Hippocampal formation (tissue), 2 donors: ENCODE measurements around the gene USH2A.

Source experiments
- DNase-seq, 2 donors: peaks; one replicate each; lab custom pipeline; 2025; lab: John Stamatoyannopoulos, UW

USH2A gene

DNA sequence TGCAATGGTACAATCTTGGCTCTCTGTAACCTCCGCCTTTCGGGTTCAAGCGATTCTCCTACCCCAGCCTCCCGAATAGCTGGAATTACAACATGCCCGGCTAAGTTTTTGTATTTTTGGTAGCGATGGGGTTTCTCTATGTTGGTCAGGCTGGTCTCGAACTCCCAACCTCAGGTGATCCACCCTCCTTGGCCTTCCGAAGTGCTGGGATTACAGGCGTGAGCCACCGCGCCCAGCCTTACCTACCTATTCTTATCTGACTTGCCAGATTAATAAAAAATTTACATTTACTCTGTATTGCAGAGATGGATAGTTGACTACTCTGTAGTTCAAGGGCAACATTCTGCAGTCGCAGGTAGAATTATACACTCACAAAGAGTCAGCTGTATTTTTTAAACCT, 496.6 kb downstream of the USH2A start:
- DNase-seq, result no peak

GRCh38 chr1:215923129-215923824, 500.0 kb downstream of the USH2A start:
- DNase-seq, result no peak

DNA sequence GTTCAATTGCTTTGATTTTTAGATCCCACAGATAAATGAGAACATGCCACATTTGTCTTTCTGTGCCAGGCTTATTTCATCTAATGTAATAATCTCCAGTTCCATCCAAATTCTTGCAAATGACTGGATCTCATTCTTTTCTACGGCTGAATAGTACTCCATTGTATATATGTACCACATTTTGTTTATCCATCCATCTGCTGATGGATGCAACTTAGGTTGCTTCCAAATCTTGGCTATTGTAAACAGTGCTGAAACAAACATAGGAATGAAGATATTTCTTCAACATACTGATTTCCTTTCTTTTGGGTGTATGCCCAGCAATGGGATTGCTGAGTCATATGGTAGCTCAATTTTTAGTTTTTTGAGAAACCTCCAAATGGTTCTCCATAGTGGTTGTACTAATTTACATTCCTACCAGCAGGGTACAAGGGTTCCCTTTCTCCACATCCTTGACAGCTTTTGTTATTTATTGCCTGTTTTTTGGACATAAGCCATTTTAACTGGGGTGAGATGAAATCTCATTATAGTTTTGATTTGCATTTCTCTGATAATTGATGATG, 511.8 kb downstream of the USH2A start:
- no peak for DNase-seq

DNA sequence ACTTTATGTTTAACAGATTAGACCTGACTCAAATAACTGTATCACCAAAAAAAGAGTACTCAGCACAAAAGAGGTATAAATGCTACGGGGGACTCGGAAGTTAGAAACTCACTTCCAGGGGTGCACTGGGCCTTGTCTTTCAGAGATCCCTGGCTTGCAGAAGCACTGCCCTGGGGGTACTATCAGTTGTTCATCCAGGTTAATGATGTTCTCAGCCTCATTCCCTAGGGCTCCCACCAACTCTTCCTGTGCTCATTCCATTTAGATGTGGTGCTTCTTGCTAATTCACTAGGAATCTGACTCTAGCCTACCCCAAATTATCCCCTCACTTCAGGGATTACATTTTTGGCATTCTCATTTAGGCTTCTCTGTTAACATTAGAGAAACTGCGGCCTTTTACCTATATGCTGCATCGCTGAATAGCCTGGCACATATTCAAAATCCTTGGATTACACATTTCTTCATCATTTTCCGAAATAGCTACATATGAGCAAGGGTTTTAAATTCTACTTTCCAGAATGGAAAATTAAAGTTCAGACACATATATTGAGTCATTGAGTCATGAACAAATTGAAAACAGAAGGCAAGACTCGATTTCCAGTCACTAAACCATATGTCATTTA, 517.6 kb downstream of the USH2A start:
- no peak for DNase-seq

GRCh38 chr1:215900684-215901083, 522.6 kb downstream of the USH2A start:
- no peak for DNase-seq

- DNase-seq, result no peak
Observed at GRCh38 chr1:215899901-215900300, 523.3 kb downstream of the USH2A start.

DNA sequence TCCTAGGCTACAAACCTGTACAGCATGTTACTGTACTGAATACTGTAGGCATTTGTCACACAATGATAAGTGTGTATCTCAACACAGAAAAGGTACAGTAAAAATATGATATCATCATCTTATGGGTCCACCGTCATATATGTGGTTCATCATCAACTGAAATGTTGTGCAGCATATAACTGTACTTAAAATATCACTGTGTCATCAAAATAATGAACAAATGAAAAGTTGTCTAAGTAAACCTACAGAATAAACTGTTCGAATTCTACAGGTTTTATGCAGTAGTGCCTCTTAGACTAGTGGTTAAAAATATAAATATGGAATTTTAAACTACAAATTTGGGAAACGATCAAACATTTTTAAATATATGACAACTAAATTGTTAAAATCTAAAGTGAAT, 527.4 kb downstream of the USH2A start:
- no peak for DNase-seq

- no peak for DNase-seq
Observed at GRCh38 chr1:215895276-215895675, 528.0 kb downstream of the USH2A start.

DNA sequence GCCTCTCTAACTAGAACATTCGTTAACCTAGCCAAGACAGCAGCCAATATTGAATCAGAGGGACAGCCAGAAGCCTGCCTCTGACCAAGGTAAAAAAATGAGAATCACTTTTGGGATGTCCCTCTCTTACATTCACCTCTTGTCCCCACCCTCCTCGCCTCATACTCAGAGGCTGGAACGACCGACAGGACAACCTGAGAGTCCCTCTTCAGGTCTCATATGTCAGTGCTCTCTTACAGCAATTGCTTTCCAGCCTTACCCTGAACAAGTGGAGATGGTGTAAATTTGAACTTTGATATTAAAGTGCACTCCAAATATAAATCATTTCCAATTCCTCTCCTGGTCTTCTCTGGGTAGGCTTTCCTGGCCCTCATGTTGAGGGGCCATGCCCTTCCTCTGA, 528.6 kb downstream of the USH2A start:
- DNase-seq, result no peak

GRCh38 chr1:215891266-215892057, 531.8 kb downstream of the USH2A start:
- no peak for DNase-seq

DNA sequence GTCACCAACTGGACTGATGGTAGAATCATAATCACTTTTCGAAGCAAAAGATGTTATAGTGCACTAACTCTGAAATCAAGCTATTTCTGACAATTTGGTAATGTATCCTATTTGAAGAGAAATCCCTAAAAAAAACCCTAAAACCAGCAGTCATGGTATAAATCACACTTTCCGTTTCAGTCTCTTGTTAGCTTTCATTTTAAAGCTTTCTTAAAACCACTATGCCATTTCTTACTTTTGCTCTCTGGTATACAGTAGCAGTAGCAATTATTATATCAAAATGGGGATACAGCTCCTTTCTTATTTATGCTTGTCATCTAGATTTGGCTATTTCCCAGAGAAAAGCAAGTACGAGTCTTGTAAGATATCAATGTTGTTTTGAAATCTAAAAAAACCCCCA, 532.8 kb downstream of the USH2A start:
- DNase-seq, result no peak

GRCh38 chr1:215889871-215890270, 533.4 kb downstream of the USH2A start:
- no peak for DNase-seq

- DNase-seq, result no peak
Observed at GRCh38 chr1:215888159-215888558, 535.1 kb downstream of the USH2A start.

DNA sequence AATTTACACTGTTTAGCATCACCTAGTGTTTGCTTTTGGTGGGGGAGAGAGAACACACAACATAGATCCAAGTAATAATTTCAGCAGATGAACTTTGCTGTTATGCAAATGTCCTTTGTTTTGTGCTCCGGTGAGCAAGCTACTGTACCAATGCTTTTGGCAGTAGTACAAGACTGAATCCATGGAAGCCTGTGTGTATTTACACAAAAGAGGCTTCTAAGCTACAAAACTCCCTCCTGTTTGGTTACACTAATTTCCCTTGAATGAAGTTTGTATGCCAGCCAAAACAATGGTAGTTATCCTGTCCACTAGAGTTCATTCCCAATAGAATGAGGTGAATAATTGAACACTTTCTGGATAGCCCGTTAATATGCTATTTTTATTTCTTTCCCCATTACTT, 535.6 kb downstream of the USH2A start:
- DNase-seq, result no peak

- DNase-seq, result no peak
Observed at GRCh38 chr1:215883004-215883403, 540.2 kb downstream of the USH2A start.

- no peak for DNase-seq
Observed at GRCh38 chr1:215878843-215879242, 544.4 kb downstream of the USH2A start.

DNA sequence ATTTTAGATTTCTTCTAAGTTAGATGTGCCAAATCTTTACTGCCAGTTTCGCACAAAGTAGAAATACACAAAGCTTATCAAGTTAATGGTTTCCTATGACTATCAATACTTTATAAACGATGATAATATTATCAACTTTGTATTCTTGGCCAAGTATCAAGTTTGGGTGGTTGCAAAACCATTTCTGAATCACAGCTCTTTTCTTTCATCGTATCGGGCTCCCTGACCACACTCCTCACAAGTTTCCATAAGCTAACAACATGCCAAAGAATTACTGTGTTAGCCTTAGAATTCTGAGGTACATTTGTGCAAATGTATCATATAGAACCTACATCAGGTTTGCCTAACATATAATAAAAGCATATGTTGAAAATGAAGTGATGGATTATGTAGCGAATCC, 545.1 kb downstream of the USH2A start:
- no peak for DNase-seq

- DNase-seq, result no peak
Observed at GRCh38 chr1:215877452-215877951, 545.7 kb downstream of the USH2A start.

- no peak for DNase-seq
Observed at GRCh38 chr1:215875712-215876111, 547.5 kb downstream of the USH2A start.

- no peak for DNase-seq
Observed at GRCh38 chr1:215875236-215875635, 548.0 kb downstream of the USH2A start.

- no peak for DNase-seq
Observed at GRCh38 chr1:215872658-215873057, 550.6 kb downstream of the USH2A start.

DNA sequence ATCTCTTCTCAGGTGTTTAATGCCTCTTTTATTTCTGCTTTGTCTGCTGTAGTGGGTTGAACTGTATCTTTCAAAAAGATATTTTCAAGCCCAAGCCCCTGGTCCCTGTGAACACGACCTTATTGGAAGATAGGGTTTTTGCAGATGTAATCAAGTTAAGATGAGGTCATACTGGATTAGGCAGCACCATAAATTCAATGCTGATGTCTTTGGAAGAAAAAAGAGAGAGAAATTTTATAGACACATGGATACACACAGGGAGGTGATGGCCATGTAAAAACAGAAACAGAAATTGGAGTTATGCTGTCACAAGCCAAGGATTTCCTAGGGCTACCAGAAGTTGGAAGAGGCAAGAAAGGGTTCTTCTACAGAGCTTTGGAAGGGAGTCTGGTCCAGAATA, 554.7 kb downstream of the USH2A start:
- no peak for DNase-seq

- no peak for DNase-seq
Observed at GRCh38 chr1:215865060-215865459, 558.2 kb downstream of the USH2A start.
